ENCODE results near the gene C8A. TPM values are rescaled to one million over a fixed set of nuclear protein-coding genes. Genes with fewer than 3 reads are reported as not detected.

Gene C8A
- polyA plus RNA-seq, 1 experiment: not detected

DNA sequence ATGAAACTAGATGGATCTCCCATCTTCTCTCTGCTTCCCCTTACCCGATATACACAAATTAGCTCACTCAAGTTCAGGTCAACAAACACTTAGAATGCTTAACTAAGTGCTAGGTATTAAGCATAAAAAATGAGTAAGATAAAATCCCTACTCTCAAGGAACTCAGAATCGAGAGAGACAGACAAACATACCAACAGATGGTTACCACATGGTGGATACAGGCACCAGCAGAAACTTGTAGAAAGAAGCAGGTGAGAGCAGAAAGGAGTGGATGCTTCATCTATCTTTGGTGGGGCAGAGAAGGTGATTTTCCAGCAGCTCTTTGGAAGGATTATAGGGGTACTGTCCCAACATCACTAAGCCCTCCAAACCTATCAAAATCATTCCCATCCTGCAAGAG lies 79.0 kb downstream of the C8A start:
- Histone ChIP-seq H3K36me3 (ENCODE audit: control insufficient read depth, insufficient read depth, low read length) (no peaks in the 10 kb centered on the region), H3K27me3 (ENCODE audit: control insufficient read depth, insufficient read depth, low read length) (no peaks in the 10 kb centered on the region), H3K4me3 (ENCODE audit: low read depth, low read length) (no peak overlapping the region)
- CTCF ChIA-PET: interaction anchor here (1.3 kb wide), 1 partner anchor 12 kb away, joined by 5 read pairs; no protein-coding TSS in a partner anchor
- TF ChIP-seq CTCF (IDR thresholded peaks at IDR 0.05; ENCODE audit: insufficient read depth, low read depth, low read length): no peak
- POLR2A ChIA-PET: no interaction called here
- DNase-seq (ENCODE audit: low read depth): no peak

GRCh38 chr1:56934430-56935060 lies 79.9 kb downstream of the C8A start:
- no peak for DNase-seq (ENCODE audit: low read depth)
- no peak for TF ChIP-seq CTCF (IDR thresholded peaks at IDR 0.05; ENCODE audit: insufficient read depth, low read depth, low read length)
- no peak overlapping the region for H3K4me3 ChIP-seq (ENCODE audit: low read depth, low read length)
- H3K36me3 ChIP-seq (ENCODE audit: control insufficient read depth, insufficient read depth, low read length): no peaks in the 10 kb centered on the region
- no peaks in the 10 kb centered on the region for H3K27me3 ChIP-seq (ENCODE audit: control insufficient read depth, insufficient read depth, low read length)
- POLR2A ChIA-PET: no interaction called here
- CTCF ChIA-PET: interaction anchor here (1.1 kb wide), 1 partner anchor 20 kb away, joined by 3 read pairs; no protein-coding TSS in a partner anchor

GRCh38 chr1:56938646-56939045 lies 84.0 kb downstream of the C8A start:
- DNase-seq (ENCODE audit: low read depth): no peak
- Histone ChIP-seq H3K27me3 (ENCODE audit: control insufficient read depth, insufficient read depth, low read length) (no peaks in the 10 kb centered on the region), H3K4me3 (ENCODE audit: low read depth, low read length) (no peak overlapping the region), H3K36me3 (ENCODE audit: control insufficient read depth, insufficient read depth, low read length) (no peaks in the 10 kb centered on the region)
- ChIA-PET CTCF (no interaction called here), POLR2A (no interaction called here)
- TF ChIP-seq CTCF (IDR thresholded peaks at IDR 0.05; ENCODE audit: insufficient read depth, low read depth, low read length): no peak

DNA sequence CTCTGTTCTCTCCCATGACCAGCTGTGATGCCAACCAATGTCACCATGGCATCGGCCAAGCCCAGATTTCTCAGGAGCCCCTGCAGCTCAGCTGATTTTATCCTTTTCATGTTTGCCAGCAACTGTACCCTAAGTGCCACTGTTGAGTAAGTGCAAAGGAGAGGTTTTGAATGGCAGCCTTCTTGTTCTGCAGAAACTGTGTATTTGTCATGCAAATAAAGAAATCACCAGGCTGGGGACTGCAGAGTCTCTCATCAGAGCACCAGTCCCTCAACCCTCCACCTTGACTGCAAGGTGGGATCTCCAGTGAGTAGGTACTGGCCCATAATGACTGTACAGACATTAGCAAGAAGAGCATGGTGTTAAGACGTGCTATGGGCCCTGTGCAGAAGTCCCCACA lies 84.6 kb downstream of the C8A start:
- no peak for DNase-seq (ENCODE audit: low read depth)
- no peak for TF ChIP-seq CTCF (IDR thresholded peaks at IDR 0.05; ENCODE audit: insufficient read depth, low read depth, low read length)
- Histone ChIP-seq H3K36me3 (ENCODE audit: control insufficient read depth, insufficient read depth, low read length) (no peaks in the 10 kb centered on the region), H3K27me3 (ENCODE audit: control insufficient read depth, insufficient read depth, low read length) (no peaks in the 10 kb centered on the region), H3K4me3 (ENCODE audit: low read depth, low read length) (no peak overlapping the region)
- POLR2A ChIA-PET: no interaction called here
- CTCF ChIA-PET: no interaction called here

GRCh38 chr1:56940039-56940438 lies 85.4 kb downstream of the C8A start:
- H3K27me3 ChIP-seq (ENCODE audit: control insufficient read depth, insufficient read depth, low read length): no peaks in the 10 kb centered on the region
- no peak overlapping the region for H3K4me3 ChIP-seq (ENCODE audit: low read depth, low read length)
- ChIA-PET POLR2A (no interaction called here), CTCF (no interaction called here)
- no peak for TF ChIP-seq CTCF (IDR thresholded peaks at IDR 0.05; ENCODE audit: insufficient read depth, low read depth, low read length)
- no peak for DNase-seq (ENCODE audit: low read depth)
- H3K36me3 ChIP-seq (ENCODE audit: control insufficient read depth, insufficient read depth, low read length): no peaks in the 10 kb centered on the region

Measured in BJ (cell line).